NCI-H82 treated with DMSO at 0.1 percent for 48 hours (cell line): ENCODE measurements around the gene MPV17L.
"Not testable (repeated sequence)": the region's sequence is repeated elsewhere in the genome, so short reads cannot be mapped to it uniquely, and the experiment has no call there.

Experiments used
- DNase-seq: peaks from one replicate; lab custom pipeline; 2025; ENCODE audit not compliant: unreplicated experiment; lab: John Stamatoyannopoulos, UW

The MPV17L gene

DNA sequence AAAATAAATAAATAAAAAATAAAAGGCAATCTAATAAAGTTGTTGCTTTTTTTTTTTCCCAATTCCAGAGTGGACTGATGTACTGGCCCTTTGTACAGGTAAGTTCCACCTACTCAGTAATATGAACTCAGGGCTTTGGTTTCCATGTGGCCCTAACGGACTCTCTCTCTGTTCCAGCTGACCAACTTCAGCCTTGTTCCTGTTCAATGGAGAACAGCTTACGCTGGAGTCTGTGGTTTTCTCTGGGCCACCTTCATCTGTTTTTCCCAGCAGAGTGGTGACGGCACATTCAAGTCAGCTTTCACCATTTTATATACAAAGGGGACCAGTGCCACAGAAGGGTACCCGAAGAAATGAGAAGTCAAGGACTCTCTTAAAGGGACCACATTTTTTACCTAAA lies 12.2 kb downstream of the MPV17L start:
- DNase-seq: not testable (repeated sequence)

- DNase-seq: not testable (repeated sequence)
These were observed 13.9 kb downstream of the MPV17L start for GRCh38 chr16:15409476-15409875.

DNA sequence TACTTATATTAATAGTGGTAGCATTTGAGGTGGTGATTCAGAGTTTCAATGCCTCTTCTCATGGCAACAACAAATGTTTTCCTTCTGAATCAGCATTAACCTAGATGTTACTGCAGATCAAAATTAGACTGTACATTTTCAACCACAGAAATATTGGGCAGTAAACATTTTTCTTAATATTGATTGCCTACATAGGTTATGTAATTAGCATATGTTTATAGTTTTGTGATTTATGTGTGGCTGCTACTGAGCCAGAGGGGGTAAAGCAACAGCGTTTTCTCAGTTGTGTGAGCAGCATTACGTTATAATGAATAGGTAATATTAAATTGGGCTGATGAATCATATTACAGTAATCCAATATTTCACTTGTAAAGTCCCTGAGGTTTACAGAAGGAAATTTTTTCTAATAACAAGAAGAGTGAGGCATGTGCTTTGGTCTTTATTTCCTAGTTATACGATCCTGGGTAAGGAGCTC lies 20.0 kb downstream of the MPV17L start:
- DNase-seq: no peak

DNA sequence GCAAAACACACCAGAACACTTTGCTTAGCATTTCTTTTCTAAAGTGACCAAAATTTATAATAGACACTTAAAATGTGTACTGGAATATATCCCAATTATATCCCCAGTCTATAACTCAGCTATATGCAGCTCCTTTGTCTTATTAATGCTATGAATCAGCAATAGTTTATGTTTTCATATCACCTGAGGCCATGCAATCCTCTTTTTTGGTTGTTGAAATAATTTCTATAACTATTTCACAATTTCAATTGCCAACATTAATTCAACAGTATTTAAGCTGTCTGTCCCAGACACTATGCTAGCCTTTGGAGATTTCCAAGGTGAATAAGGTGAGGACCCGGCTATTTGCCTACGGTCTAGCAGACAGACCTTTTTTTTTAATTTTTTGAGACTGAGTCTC lies 21.6 kb downstream of the MPV17L start:
- no peak for DNase-seq

DNA sequence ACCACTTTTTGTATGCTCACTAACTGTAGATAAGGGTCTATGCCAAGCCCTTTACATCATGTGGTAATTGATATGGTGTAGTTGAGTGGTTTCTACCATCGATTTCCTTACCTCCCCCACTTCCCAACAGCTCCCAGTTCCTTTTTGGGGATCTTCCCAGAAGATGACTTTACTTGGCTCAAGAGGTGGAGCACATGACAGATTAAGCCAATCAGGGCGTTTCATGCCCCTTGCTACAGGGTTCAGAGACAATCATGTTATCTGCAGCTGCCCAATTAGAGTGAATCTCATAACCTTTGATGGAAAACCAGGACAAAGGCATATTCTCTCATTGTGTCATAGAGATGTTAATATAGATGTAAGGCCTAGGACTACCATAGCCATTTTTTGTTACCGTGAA lies 22.7 kb downstream of the MPV17L start:
- no peak for DNase-seq

GRCh38 chr16:15421696-15422095 lies 26.1 kb downstream of the MPV17L start:
- not testable (repeated sequence) for DNase-seq

DNA sequence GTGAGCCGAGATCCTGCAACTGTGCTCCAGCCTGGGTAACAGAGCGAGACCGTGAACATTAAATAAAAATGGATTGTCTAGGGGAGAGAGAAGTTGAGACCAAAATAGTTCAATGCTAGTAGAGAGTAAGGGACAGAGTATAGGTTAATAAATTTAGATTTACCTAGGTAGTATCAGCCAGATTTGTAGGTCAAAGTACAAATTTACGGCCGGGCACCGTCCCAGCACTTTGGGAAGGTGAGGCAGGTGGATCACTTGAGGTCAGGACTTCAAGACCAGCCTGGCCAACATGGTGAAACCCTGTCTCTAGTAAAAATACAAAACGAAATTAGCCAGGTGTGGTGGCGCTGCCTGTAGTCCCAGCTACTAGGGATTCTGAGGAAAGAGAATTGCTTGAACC lies 26.7 kb downstream of the MPV17L start:
- DNase-seq: no peak

GRCh38 chr16:15425861-15426260 lies 30.3 kb downstream of the MPV17L start:
- no peak for DNase-seq

DNA sequence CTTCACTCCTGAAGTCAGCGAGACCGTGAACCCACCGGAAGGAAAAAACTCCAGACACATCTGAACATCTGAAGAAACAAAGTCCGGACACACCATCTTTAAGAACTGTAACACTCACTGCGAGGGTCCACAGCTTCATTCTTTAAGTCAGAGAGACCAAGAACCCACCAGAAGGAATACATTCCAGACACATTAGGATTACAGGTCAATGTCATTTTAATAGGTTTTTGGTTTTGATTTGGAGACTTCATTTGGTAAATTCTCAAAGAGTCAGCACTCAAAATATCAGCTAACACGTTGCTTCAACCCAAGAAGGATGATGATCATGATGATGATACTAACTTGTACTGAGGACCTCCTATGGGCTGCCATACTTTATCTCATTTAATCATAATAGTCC lies 31.2 kb downstream of the MPV17L start:
- DNase-seq: no peak

DNA sequence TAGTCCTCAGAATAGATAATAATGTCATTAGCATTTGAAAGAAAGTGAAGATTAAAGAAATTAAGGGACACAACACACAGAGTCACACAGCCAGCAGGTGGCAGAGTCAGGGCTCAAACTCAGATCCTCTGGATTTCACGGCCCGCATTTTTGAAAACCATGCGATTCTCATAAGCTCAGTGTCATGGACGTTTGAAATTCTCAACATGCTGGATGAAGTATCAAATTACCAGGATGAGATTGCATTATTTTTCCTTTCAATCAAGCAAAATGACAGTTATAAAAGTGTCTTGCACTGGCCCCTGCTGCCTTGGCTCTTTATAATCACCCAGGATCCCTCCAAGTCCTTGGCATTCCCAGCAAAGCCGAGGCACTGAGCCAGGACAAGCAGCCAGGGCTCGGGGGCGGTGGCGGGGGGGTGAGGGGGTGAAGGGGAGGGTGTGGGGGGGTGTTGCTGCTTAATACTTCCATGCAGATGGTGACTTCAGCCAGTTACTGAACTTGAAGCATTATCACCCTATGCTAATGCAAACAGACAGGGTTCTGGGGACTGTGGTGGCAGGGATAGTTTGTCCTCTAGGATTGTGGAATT lies 32.2 kb downstream of the MPV17L start:
- peak; percentile 29 for DNase-seq

DNA sequence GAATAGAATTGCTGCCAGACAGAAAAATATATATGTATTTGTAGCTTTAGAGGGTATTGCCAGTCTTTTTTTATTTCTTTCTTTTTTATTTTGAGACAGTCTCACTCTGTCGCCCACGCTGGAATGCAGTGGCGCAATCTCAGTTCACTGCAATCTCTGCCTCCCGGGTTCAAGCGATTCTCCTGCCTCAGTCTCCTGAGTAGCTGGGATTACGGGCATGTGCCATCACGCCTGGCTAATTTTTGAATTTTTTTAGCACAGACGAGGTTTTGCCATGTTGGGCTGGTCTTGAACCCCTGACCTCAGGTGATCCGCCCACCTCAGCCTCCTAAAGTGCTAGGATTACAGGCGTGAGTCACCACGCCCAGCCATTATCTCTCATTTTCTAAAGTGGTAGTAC lies 35.3 kb downstream of the MPV17L start:
- DNase-seq: not testable (repeated sequence)

- DNase-seq: no peak
These were observed 38.5 kb downstream of the MPV17L start for GRCh38 chr16:15434079-15434424.

- DNase-seq: no peak
These were observed 39.1 kb downstream of the MPV17L start, which contains the start of gene BMERB1 for GRCh38 chr16:15434425-15435215. BMERB1 (plus strand) TSS chr16:15434588; CDS start chr16:15434654, 66 bp downstream.

GRCh38 chr16:15435216-15435864 lies 39.8 kb downstream of the MPV17L start:
- DNase-seq: no peak

GRCh38 chr16:15439102-15439501 lies 43.5 kb downstream of the MPV17L start:
- DNase-seq: no peak

DNA sequence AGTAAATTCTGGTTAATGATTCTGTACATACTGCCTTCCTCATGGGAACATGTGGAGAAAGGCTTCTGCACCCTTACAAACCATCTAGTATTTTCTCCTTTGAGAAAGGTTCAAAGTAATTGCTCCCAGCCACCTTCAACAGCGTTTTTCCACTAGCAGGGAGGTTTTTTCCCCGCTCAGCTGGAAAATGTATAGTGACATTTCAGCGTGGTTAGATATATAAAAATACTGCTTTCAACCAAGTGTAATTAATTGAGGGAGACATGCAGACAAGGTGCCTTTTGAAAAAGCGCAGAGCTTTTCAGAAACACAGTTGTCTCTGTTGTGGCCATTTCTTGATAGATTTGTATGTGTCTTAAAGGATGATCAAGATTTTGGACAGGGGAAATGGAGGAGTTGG lies 44.0 kb downstream of the MPV17L start:
- no peak for DNase-seq

DNA sequence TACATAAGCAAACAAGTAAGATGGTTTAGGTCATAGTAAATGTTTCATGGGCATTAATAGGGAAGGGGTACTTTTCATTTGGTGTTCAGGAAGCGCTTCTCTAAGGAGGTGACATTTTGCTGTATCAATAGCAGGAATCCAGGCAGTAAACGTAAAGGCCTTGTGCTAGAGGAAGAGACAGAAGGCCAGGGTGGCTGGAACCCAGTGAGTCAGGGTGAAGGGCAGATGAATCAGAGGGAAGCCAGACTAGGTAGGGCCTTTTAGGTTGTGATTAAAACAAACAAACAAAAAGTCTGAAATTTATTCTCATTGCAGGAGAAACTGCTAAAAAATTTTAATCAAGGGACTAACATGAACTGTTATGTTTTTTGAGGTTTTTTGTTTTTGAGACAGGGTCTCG lies 45.3 kb downstream of the MPV17L start:
- DNase-seq: no peak

GRCh38 chr16:15442140-15442539 lies 46.6 kb downstream of the MPV17L start:
- not testable (repeated sequence) for DNase-seq

- no peak for DNase-seq
These were observed 48.2 kb downstream of the MPV17L start for GRCh38 chr16:15443753-15444152.

DNA sequence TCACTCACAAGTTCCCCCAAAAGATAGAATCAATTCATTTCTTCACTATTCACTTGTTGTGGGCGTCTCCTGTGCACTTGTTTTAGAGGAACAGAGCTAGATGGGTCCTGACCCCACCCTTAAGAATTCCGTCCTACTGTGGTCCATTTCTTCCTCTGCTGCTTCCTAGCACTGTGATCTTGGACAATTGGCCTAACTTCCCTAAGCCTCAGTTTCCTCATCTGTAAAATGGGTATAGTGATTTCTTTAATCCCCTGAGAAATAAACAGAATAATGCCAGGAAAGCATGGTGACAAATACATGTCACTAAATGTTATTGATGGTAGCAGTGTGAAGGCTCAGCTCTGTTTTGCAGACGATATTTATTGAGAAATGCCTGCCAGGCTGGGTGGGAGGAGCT lies 48.7 kb downstream of the MPV17L start:
- DNase-seq: no peak

GRCh38 chr16:15445450-15445849 lies 49.9 kb downstream of the MPV17L start:
- no peak for DNase-seq

GRCh38 chr16:15446901-15447300 lies 51.3 kb downstream of the MPV17L start:
- DNase-seq: no peak
